NCI-H446 treated with DMSO at 0.1 percent for 48 hours (cell line): ENCODE measurements around the gene GHRHR.

Experiments
- DNase-seq: peaks from one replicate; lab custom pipeline; 2025; lab: John Stamatoyannopoulos, UW

GHRHR gene

DNA sequence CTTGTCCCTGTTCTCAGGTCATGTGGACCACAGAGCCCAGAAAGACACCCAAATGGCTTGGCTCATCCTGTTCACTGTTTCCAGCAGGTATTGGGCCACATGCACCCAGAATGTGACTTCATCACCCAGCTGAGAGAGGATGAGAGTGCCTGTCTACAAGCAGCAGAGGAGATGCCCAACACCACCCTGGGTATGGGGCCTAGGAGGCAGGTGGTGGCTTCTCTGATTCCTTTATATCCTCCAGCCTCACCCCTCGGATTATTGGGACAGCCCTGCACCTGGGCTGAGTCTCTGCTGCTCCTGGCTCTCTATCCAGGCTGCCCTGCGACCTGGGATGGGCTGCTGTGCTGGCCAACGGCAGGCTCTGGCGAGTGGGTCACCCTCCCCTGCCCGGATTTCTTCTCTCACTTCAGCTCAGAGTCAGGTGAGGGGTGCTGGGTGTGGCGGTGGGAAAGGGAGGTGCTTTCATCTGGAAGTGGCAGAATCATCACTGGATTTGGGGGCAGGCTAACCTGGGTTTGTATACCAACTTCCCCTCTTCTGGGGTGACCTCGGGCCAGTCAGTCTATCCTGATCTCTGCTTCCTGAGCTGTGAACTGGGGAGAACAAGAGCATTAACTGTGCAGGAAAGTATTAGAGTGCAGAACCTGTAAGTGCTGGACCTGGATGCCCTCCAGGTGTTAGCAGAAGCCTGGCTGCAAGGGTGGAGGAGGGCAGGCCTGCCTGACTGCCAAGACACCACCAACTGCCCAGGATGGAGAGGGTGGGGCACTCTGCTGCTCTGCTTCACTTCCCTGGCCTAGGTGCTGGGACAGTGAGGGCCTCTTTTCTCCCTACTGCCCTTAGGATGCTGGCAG lies 5.2 kb downstream of the GHRHR start:
- no peak for DNase-seq

DNA sequence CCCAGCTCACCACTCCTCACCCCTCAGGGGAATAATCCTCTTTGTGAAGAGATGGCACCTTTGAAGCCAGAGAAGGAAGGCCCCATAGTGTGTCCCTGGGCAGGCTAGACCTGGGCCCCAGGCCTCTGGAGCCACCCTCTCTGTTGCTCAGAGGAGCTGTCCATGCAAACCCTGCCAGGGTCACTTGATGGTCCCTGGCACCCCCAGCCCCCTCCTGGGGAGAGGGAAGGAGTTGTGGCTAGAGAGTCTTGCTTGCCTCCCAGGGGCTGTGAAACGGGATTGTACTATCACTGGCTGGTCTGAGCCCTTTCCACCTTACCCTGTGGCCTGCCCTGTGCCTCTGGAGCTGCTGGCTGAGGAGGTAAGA lies 5.8 kb downstream of the GHRHR start:
- no peak for DNase-seq

DNA sequence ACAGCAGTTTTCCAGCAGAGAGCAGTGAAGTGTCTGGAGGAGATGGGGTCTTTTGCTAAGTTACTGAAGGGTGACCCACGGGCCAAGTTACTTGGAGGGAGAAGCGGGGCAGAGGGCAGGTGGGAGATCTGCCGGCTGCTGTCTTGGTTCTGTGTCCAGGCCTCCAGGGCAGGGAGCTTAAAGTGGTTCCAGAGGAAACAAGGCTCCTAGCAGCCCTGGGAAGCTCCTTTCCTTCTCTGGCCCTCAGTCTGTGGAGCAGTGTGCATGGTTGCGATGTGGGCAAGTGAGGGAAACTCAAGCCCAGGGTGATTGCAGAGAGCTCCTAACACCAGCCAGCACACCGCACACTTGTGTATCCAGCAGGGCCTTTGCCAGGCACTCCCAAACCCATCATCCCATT lies 6.3 kb downstream of the GHRHR start:
- no peak for DNase-seq

DNA sequence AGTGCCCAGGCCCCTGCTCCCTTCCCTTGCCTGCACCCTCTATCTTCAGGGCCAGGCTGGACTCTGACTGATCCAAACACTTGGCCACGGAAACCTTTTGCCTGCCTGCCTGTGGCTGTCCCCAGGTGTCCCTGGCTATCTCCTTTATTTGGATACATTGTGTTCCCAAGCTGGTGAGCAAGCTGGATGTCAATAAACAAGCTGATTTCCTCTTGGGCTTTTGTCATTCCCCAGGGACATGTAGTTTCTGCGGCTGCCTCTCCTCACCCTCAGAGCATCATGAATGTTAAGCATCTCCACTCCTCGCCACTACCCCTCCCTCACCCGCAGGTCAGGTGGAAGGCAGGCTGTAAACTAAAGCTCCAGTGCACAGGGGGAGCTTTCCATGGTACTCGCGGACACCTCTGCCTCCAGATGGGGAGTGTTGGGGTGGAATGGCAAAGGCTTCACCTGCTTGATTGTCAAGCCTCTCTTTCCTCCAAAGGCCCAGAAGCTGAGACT lies 6.9 kb downstream of the GHRHR start:
- DNase-seq = no peak

DNA sequence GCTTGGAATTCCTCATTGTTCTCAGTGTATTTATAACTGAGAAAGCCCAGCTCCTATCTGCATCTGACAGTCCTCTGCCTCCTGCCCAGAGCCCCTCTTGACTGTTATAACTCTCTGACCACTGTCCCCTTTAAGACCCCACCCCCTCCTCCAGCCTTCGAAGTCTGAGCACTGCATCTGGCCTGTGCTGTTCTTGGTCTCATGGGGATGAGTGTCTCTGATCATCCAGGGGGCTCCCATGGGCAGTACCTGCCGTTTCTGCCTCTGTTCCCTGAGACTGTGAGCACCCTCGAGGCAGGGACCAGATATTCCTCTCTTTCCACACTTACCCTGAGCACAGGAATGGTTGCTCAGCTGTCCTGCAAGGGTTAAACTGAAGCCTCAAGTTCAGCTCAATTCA lies 7.7 kb downstream of the GHRHR start:
- DNase-seq = no peak

DNA sequence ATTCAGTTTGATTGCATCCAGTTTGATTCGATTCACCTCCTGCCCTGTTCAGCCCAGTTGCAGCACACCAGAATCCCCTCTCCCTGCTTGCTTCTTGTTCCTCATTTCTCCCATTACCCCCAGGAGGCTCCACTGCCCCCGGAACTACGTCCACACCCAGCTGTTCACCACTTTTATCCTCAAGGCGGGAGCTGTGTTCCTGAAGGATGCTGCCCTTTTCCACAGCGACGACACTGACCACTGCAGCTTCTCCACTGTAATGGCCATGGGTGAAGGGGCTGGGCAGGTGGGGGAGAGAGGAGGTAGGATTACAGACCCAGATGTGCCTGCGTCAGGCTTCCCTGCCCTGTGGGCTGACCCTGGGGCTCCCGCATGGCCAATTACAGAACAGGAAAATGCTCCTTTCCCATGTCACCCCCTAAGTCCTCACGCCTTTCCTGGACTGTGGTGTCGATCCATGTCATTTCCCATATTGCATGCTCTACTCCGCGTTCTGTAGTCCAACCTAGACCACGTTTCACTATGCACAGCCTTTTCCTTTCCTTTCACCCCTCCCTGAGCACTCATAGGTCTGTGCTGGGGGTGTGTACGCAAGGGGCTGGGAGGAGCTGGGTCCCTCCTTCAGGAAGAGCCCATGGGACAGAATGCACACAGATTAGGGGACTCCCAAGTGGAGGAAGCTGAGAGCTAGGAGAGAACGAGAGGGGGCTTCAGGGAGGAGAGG lies 8.2 kb downstream of the GHRHR start:
- DNase-seq = no peak

DNA sequence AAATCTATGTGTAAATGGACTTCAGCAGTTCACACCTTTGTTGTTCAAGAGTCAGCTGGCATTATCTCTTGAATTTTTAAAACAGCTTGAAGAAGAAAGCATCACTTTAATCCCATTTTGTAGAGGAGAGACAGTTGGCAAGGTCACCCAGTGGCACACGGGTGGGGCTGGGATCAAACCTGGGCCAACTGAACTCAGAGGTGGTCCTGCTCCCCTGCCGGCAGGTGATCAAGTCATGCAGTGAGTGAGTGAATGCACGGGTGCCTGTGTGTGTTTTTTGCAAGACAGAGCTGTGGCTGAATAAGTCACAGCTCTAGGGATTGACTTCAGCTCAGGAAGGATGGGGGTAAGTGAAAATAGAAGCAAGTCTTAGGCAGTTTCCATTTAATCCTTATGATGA lies 9.5 kb downstream of the GHRHR start:
- DNase-seq = no peak

DNA sequence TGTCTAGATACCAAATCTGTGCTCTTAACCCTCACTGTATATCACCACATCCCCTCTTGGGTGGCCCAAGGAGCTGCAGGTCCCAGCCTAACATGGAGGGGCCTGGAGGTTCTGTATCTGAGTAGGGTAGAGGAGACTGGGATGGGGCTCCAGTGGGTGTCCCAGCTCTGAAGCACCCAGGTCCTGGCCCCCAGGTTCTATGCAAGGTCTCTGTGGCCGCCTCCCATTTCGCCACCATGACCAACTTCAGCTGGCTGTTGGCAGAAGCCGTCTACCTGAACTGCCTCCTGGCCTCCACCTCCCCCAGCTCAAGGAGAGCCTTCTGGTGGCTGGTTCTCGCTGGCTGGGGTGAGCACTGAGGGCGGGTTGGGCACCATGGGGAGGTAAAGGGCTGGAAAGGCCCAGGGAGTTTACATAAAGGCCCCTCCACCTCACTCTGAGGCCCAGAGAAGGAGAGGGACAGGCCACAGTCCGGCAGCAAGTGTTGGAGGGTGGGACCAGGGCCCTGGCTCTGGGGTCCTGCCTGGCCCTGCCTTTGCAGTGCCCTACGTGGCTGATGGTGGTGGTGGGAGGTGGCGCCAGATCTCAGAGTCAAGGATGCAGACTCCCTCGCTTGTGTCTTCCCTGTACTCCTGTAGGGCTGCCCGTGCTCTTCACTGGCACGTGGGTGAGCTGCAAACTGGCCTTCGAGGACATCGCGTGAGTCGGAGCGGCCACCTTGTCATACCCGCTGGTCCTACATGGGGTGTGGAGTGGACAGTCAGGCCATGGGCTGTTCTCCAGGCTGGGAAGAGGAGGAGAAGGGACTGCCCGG lies 10.2 kb downstream of the GHRHR start:
- no peak for DNase-seq

DNA sequence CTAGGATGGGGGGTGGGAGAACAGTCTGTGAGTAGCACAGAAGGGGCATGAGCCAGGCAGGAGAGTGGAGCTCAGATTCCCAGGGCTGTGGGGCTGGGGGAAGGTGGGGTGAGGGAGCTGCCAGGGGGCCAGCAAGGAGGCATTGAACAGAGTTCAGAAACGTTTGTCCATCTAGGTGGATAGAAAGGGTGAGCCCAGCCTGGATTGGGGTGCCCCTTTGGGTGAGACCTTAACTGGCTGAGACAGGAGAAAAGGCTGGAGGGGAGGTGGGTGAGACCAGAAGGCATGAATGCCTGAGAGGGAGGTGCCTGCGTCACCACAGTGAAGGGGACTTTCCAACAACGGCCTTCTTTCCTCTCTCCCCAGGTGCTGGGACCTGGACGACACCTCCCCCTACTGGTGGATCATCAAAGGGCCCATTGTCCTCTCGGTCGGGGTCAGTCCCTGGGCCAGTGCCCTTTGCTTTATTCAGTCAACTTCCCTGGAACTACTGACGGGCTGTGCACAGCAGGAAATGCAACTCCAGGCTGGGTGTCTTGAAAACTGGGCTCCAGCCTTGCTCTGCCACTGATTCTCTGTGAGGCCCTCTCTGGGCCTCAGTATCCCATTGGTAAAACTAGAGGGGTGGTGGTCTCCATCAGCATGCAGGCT lies 11.0 kb downstream of the GHRHR start:
- peak; percentile 9 for DNase-seq

DNA sequence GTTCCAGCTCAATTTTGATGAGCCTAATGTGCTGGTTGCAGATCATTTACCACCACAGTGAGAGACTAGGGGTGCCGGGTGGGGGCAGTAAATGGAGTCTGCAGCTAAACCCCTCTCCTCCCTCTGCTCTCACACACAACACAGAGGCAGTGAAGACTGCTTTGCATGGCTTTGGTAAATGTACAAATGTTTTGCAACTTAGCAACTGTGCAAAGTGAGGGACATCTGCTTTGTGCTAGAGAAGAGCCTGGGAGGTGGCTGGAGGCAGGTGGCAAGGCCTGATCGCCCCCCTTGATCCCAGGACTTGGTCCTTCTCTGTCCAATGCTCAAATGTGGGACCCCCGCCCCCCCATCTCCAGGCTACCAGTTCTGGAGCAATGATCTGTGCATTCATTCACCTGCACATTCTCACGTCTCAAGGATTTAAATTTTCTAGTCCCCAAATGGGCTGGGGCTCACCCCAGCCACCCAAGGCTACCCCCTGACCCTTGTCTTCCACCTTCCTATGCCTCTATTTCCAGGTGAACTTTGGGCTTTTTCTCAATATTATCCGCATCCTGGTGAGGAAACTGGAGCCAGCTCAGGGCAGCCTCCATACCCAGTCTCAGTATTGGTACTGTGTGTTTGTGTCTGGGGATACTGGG lies 11.6 kb downstream of the GHRHR start:
- no peak for DNase-seq

DNA sequence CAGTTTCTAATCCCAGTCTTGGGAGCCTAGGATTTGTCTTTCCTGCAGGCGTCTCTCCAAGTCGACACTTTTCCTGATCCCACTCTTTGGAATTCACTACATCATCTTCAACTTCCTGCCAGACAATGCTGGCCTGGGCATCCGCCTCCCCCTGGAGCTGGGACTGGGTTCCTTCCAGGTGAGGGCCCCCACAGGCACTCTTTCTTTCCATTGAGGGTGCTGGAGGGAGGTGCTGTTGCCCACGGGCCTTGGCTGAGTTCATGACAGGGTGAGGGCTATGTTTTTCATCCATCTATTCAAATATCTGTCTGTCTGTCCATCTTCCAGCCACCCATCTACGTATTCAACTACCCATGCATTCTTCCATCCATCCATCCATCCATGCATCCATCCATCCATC lies 12.6 kb downstream of the GHRHR start:
- DNase-seq = no peak

DNA sequence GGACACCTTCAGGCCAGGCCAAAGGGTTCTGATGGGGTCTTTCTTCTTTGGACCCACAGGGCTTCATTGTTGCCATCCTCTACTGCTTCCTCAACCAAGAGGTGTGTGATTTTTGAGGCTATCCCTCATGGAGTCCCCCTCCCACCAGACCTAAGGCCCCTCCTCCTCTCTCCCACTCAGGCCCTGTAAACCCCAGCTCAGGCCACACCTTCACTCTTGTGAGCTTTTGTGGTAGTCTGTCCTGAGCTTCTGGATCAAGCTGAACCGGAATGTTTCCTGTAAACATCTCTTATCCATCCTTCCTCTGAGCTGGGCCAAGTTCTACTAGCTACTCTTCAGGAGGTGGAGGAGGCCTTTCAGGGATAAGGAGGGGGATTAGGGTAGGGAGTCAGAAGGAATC lies 13.5 kb downstream of the GHRHR start:
- no peak for DNase-seq

DNA sequence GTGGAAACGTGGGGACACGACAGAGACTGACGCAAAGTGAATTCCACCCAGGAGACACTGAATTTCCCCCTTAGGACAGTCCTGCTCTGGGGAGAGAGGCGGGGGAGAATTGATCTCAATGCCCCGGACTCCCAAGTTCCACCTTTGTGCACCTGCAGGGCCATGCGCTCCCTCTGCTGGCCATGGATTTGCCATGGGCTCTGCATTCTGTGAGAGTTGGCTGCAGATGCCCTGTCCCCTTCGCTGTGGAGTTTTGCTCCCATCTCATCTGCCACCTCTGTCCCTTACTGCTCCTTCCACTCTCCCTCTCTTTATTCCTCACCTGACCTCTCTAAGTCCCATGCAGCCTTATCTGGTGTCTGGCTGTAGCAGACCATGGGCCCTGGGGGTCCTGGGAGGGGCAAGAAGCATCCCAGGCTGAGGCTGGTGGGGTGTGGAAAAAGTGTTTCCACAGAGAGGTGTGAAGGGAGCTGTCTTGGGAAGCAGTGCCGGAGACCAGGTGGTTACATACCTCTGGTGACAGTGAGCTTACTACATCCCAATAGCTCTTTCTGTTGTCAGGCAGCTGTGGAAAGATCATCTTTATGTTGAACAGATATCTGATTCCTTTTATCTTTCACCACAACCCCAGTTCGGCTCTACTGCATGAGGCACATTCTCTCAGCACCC lies 14.3 kb downstream of the GHRHR start:
- DNase-seq = no peak

DNA sequence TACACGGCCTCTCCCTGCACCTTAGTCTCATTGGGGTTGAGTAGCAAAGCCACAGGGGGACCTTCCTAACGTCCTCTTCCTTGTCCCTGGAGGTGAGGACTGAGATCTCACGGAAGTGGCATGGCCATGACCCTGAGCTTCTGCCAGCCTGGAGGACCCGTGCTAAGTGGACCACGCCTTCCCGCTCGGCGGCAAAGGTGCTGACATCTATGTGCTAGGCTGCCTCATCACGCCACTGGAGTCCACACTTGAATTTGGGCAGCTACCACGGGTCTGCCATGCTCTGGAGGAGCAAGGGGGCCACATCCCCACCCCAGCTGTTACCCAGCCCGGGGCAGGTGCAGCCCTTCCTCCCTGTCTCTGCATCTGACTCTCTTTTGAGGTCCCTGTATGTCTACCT lies 15.3 kb downstream of the GHRHR start:
- DNase-seq = no peak

DNA sequence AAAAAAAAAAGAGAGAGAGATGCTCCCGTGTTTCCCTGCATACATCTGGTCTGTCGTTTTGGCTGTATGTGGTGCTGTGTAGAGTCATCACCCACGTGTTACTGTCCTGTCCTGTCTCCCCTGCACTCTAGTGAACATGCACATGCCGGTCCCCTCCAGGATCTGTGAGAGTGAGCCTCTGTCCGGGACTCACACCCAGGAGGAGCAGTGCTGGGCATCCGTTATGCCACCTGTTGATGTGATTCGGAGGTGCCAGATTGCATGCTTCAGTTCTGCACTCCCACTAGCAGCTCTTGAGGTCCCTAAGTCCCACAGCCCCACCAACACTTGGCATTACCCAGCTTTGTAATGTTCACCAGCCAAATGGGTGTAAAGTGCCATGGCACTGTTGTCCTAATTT lies 16.4 kb downstream of the GHRHR start:
- DNase-seq = no peak

DNA sequence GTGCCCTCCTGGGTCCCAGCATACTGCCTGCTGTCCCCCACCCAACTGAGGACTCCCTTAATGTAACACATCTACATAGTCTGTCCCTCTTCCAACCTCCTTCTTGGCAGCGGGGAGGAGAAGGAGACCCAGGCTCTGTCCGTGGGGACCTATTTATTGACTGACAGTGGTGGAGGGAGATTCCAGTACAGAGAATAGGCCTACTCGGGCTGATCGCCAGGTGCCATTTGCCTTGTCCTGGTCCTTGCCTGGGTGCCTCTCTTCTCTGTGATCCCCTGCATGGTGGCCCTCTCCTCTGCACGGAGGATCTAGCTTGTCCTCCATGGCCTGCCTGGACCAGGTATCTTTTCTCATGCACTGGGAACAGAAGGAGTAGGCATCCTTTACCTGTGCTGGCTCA lies 17.0 kb downstream of the GHRHR start:
- DNase-seq = no peak

DNA sequence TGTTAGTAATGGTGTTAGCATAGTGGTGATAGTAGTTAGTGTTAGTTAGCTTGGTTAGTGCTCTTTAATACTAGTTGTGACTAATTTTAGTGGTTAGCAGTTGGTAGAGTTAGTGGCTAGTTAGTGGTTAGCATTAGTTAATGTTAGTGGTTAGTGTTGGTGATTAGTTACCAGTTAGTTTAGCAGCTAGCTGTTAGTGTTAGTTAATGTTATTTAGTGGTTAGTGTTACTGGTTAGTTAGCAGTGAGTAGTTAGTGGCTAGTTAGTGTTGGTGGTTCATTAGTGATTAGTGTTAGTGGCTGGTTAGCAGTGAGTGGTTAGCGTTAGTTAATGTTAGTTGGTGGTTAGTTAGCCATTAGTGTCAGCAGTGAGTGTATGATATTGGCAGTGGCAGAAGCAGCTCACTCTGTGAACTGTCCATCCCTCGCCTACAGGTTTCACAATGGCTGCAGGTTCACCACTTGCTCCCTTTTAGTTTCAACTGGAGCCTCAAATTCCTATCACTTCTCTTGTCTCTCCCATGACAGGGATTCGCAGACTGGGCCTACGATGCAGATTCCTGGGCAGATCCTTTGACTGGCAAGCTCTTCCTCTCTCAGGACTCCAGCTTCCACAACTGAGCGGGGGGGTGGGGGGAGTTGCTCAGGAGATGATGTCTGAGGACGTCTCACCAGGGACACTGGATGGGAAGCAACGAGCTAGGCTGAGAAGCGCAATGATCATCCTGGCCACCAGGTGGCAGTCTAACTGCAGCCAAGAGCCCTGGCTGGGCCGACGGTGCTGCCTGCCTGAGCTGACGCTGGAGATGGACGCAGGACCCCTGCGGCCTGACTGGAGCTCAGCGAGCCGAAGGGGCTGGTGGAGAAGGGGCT lies 19.5 kb downstream of the GHRHR start:
- DNase-seq = peak; percentile 56

DNA sequence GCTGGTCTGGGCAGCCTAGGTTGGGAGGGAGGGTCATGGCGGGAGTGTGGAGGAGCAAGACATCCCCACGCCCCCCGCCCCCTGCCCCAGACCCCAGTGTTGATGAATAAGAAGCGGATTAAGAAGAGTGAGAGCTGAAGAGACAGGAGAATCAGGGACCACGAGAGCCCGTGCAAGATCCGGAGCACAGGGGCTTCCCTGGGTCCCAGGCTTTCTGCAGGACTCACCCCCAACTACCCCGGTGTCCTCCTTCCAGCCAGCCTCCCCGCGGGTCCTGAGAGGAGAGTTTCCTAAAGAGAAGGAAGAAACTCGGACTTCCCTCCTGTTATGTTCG lies 20.1 kb downstream of the GHRHR start:
- no peak for DNase-seq

DNA sequence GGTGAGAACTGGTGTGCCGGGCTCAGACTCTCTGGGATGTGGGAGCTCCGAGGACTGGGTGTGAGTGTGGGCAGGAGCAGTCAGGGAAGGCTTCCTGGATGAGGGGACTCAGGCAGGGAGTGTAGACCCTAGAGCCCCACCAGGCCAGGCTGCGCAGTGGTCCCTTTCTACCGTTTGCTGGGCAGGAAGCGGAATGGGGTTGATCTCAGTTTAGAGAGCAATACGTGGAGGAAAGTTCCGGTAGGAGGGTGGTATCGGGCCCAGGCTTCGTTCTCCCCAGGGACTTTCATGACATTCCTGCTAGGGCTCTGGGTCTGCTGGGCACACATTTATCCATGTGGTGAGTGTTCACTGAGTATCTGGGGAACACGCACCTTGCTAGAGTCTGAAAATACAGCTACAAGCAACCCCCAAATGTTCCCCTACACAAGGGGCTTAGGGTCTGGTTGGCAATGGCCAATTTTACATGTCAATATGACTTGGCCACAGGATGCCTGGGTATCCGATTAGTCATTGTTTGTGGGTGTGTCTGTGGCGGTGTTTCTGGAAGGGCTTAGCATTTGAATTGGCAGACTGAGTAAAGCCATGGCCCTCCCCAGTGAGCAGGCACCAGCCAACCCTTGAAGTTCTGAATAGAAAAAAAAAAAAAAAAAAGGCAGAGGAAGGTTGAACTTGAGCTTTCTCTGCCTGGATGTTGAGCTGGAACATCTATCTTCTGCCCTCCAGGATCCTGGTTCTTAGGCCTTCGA lies 20.8 kb downstream of the GHRHR start:
- DNase-seq = peak; percentile 92
